A673 (cell line): ENCODE data around the gene TRMT10B. TPM values are rescaled to one million over a fixed set of nuclear protein-coding genes. Genes with fewer than 3 reads are reported as not detected.

Source experiments
- BruUV-seq: library from RNA; stranded (reverse); fragments of 400-500 nt; replicated peaks from 2 replicates; lab custom pipeline; 2021; lab: Mats Ljungman, UMichigan
- CTCF ChIA-PET: fragments of 300-600 bp; sonication (Branson Sonifier 250); formaldehyde crosslinking; loops from one replicate; lab custom pipeline; 2022; ENCODE audit warnings: antibody characterized with exemption; lab: Charles Lee
- POLR2A ChIA-PET: fragments of 300-600 bp; sonication (Branson Sonifier 250); formaldehyde crosslinking; loops from one replicate; lab custom pipeline; 2022; ENCODE audit warnings: antibody characterized with exemption; ENCODE audit not compliant: low non-redundant PET; lab: Charles Lee
- DNase-seq: peaks from one replicate; pipeline ENCODE4 v3.0.0-alpha.2; 2015; ENCODE audit warnings: low spot score
- H3K27ac ChIP-seq: fragments of 200-600 bp; sonication (generic); 2 replicates; pipeline ENCODE4 v1.5.1; 2016; ENCODE audit warnings: mixed run types, low read depth, mild to moderate bottlenecking, mixed read lengths, antibody characterized with exemption, low read length; ENCODE audit not compliant: poor library complexity, severe bottlenecking
- H3K27me3 ChIP-seq: fragments of 200-600 bp; sonication (generic); replicated peaks from 2 replicates; pipeline ENCODE4 v1.6.1; 2017; ENCODE audit warnings: mixed run types, low read depth, mild to moderate bottlenecking, mixed read lengths, antibody characterized with exemption, low read length; ENCODE audit not compliant: insufficient read depth, poor library complexity
- H3K36me3 ChIP-seq: fragments of 200-600 bp; sonication (generic); 2 replicates; pipeline ENCODE4 v1.6.1; 2016; ENCODE audit warnings: mixed run types, mild to moderate bottlenecking, mixed read lengths, antibody characterized with exemption, low read length; ENCODE audit not compliant: insufficient read depth, poor library complexity, severe bottlenecking
- H3K4me1 ChIP-seq: fragments of 200-600 bp; sonication (generic); 2 replicates; pipeline ENCODE4 v1.6.1; 2017; ENCODE audit warnings: mixed run types, mild to moderate bottlenecking, mixed read lengths, antibody characterized with exemption, low read length; ENCODE audit not compliant: insufficient read depth, poor library complexity, severe bottlenecking
- H3K4me3 ChIP-seq: fragments of 200-600 bp; sonication (generic); 2 replicates; pipeline ENCODE4 v1.5.1; 2016; ENCODE audit warnings: low read depth, mixed run types, mild to moderate bottlenecking, mixed read lengths, low read length; ENCODE audit not compliant: poor library complexity, severe bottlenecking
- H3K9me3 ChIP-seq: fragments of 200-600 bp; sonication (generic); 2 replicates; pipeline ENCODE4 v1.6.1; 2016; ENCODE audit warnings: mixed run types, low read depth, mild to moderate bottlenecking, mixed read lengths, antibody characterized with exemption, low read length; ENCODE audit not compliant: poor library complexity, severe bottlenecking
- CTCF ChIP-seq: fragments of 300-800, 200-600 bp; sonication (generic); conservative IDR thresholded peaks from 2 replicates; pipeline ENCODE4 v1.5.1; 2017; ENCODE audit warnings: low read depth, mild to moderate bottlenecking, antibody characterized with exemption, low read length, moderate library complexity, mixed read lengths
- EZH2 ChIP-seq: fragments of 200-600 bp; sonication (generic); IDR thresholded peaks from 2 replicates; pipeline ENCODE4 v1.6.1; 2017; ENCODE audit warnings: borderline replicate concordance, low read depth, mild to moderate bottlenecking, mixed read lengths, antibody characterized with exemption, low read length; ENCODE audit not compliant: poor library complexity, severe bottlenecking
- intact Hi-C: fragments of 100-400 bp; cut with micrococcal nuclease; formaldehyde crosslinking; loops from one replicate; pipeline ENCODE4 v1.10.0; 2022; ENCODE audit not compliant: unreplicated experiment
- total RNA-seq: library from RNA; stranded (reverse); gene quantifications from 2 replicates; pipeline ENCODE4 v1.2.3, GENCODE V29; 2021

TRMT10B gene
- total RNA-seq, 1 experiment from 2014 or later = 7.8 TPM

DNA sequence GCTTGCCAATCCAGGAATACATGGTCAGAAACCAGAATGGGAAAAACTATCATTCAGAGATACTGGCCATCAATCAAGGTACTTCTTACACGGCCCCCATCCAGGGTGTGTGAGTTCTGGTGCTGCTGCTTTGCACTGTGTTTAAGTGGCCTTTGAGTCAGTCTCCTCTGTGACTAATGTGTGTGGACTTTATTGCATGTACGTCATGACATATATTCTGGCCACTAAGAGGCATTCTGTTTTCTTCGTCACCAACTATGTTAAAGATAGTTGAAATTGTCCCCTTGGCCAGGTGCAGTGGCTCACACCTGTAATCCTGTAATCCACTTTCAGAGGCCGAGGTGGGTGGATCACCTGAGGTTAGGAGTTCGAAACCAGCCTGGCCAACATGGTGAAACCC lies 22.7 kb downstream of the TRMT10B start:
- no peaks in the 10 kb centered on the region for H3K4me1 ChIP-seq
- H3K27ac ChIP-seq = no peak overlapping the region
- H3K27me3 ChIP-seq = no peaks in the 10 kb centered on the region
- peaks cover 49% of the 10 kb centered on the region for H3K36me3 ChIP-seq
- no peak overlapping the region for H3K4me3 ChIP-seq
- DNase-seq = no peak
- H3K9me3 ChIP-seq = no peaks in the 10 kb centered on the region
- intact Hi-C loops = no loop called here
- ChIA-PET CTCF (no interaction called here), POLR2A (no interaction called here)
- TF ChIP-seq EZH2 (no peak), CTCF (no peak)
- no TSS peak for BruUV-seq

DNA sequence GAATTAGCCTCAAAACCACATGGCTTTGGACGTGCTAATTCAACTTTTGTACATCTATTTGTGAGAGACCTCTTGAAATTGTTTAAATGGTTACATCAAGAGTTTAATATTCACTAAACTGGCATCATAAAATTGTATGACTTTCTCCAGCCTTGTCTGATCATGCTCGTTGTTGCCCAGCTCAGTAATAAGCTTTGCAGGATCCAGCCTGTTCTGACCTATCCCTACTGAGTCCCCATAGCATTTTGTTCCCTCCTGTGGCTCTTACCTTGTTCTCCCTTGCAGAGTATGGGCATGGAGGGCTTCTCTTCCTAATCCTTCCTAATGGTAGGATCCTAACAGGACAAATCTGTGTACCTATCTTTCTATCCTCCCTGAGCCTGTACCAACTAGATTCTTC lies 24.9 kb downstream of the TRMT10B start:
- H3K36me3 ChIP-seq = peaks cover 71% of the 10 kb centered on the region
- H3K4me1 ChIP-seq = peaks cover 11% of the 10 kb centered on the region
- H3K27me3 ChIP-seq = no peaks in the 10 kb centered on the region
- POLR2A ChIA-PET = interaction anchor here (1.0 kb wide), 1 partner anchor 23 kb away, joined by 4 read pairs; no protein-coding TSS in a partner anchor
- no peak overlapping the region for H3K4me3 ChIP-seq
- CTCF ChIA-PET = no interaction called here
- H3K27ac ChIP-seq = no peak overlapping the region
- TF ChIP-seq EZH2 (no peak), CTCF (no peak)
- H3K9me3 ChIP-seq = no peaks in the 10 kb centered on the region
- no peak for DNase-seq
- BruUV-seq = no TSS peak
- intact Hi-C loops = no loop called here

- ChIA-PET CTCF (no interaction called here), POLR2A (no interaction called here)
- Histone ChIP-seq H3K36me3 (peaks cover 44% of the 10 kb centered on the region), H3K4me3 (peak overlapping the region; percentile 85), H3K27ac (peak overlapping the region; percentile 85), H3K4me1 (peaks cover 18% of the 10 kb centered on the region), H3K9me3 (no peaks in the 10 kb centered on the region), H3K27me3 (no peaks in the 10 kb centered on the region)
- TSS peak; percentile 31 for BruUV-seq
- no peak for DNase-seq
- TF ChIP-seq EZH2 (no peak), CTCF (no peak)
- intact Hi-C loops = no loop called here
Measured at GRCh38 chr9:37784291-37784615, 30.6 kb downstream of the TRMT10B start.
